ENCODE results near the gene SIAH2. TPM values are rescaled to one million over a fixed set of nuclear protein-coding genes. Genes with fewer than 3 reads are reported as not detected.

The SIAH2 gene
- total and polyA plus RNA-seq, 2 donors, result 22.4 to 24.5 TPM

- H3K4me3 ChIP-seq (ENCODE audit: low read length in 2 of 2), result no peak overlapping the region
- H3K27me3 ChIP-seq (ENCODE audit: control insufficient read depth in 2 of 2, insufficient read depth in 1 of 2, low read length in 1 of 2), result peaks cover 0 to 2% of the 10 kb centered on the region in 2 donors
- no peaks in the 10 kb centered on the region for H3K9me3 ChIP-seq (ENCODE audit: control insufficient read depth in 2 of 2, insufficient read depth in 1 of 2, low read length in 1 of 2)
- H3K27ac ChIP-seq (ENCODE audit: low read depth in 1 of 2, low read length in 1 of 2), result no peak overlapping the region
- H3K36me3 ChIP-seq (ENCODE audit: control insufficient read depth in 2 of 2, insufficient read depth in 2 of 2, low read length in 1 of 2), result no peaks in the 10 kb centered on the region
- DNase-seq (ENCODE audit: low read depth in 6 of 9, low spot score in 9 of 9), result no peak
- 94% methylated on average over 5 of the region's 5 CpGs for WGBS
- no peaks in the 10 kb centered on the region for H3K4me1 ChIP-seq (ENCODE audit: control insufficient read depth in 2 of 2, insufficient read depth in 2 of 2, low read length in 2 of 2)
Measured at GRCh38 chr3:150783920-150784746, 21.2 kb upstream of the SIAH2 start.

- whole genome bisulfite sequencing, result 98% methylated on average over 1 of the region's 1 CpG
- no peaks in the 10 kb centered on the region for H3K4me1 ChIP-seq (ENCODE audit: control insufficient read depth in 2 of 2, insufficient read depth in 2 of 2, low read length in 2 of 2)
- no peak overlapping the region for H3K27ac ChIP-seq (ENCODE audit: low read depth in 1 of 2, low read length in 1 of 2)
- H3K36me3 ChIP-seq (ENCODE audit: control insufficient read depth in 2 of 2, insufficient read depth in 2 of 2, low read length in 1 of 2), result no peaks in the 10 kb centered on the region
- H3K4me3 ChIP-seq (ENCODE audit: low read length in 2 of 2), result no peak overlapping the region
- H3K27me3 ChIP-seq (ENCODE audit: control insufficient read depth in 2 of 2, insufficient read depth in 1 of 2, low read length in 1 of 2), result peaks cover 0 to 2% of the 10 kb centered on the region in 2 donors
- no peaks in the 10 kb centered on the region for H3K9me3 ChIP-seq (ENCODE audit: control insufficient read depth in 2 of 2, insufficient read depth in 1 of 2, low read length in 1 of 2)
- DNase-seq (ENCODE audit: low read depth in 6 of 9, low spot score in 9 of 9), result no peak
Measured at GRCh38 chr3:150783316-150783715, 20.3 kb upstream of the SIAH2 start.

GRCh38 chr3:150779402-150779858, 16.5 kb upstream of the SIAH2 start:
- 96% methylated on average over 22 of the region's 22 CpGs for WGBS
- Histone ChIP-seq H3K27me3 (ENCODE audit: control insufficient read depth in 2 of 2, insufficient read depth in 1 of 2, low read length in 1 of 2) (no peaks in the 10 kb centered on the region), H3K4me3 (ENCODE audit: low read length in 2 of 2) (no peak overlapping the region), H3K36me3 (ENCODE audit: control insufficient read depth in 2 of 2, insufficient read depth in 2 of 2, low read length in 1 of 2) (no peaks in the 10 kb centered on the region), H3K9me3 (ENCODE audit: control insufficient read depth in 2 of 2, insufficient read depth in 1 of 2, low read length in 1 of 2) (peaks cover 0 to 3% of the 10 kb centered on the region in 2 donors), H3K27ac (ENCODE audit: low read depth in 1 of 2, low read length in 1 of 2) (no peak overlapping the region), H3K4me1 (ENCODE audit: control insufficient read depth in 2 of 2, insufficient read depth in 2 of 2, low read length in 2 of 2) (no peaks in the 10 kb centered on the region)
- no peak for DNase-seq (ENCODE audit: low read depth in 6 of 9, low spot score in 9 of 9)

- DNase-seq (ENCODE audit: low read depth in 6 of 9, low spot score in 9 of 9), result no peak
- 99% methylated on average over 42 of the region's 42 CpGs for WGBS
- no peak overlapping the region for H3K27ac ChIP-seq (ENCODE audit: low read depth in 1 of 2, low read length in 1 of 2)
- H3K9me3 ChIP-seq (ENCODE audit: control insufficient read depth in 2 of 2, insufficient read depth in 1 of 2, low read length in 1 of 2), result peaks cover 0 to 3% of the 10 kb centered on the region in 2 donors
- no peaks in the 10 kb centered on the region for H3K36me3 ChIP-seq (ENCODE audit: control insufficient read depth in 2 of 2, insufficient read depth in 2 of 2, low read length in 1 of 2)
- H3K4me3 ChIP-seq (ENCODE audit: low read length in 2 of 2), result no peak overlapping the region
- H3K4me1 ChIP-seq (ENCODE audit: control insufficient read depth in 2 of 2, insufficient read depth in 2 of 2, low read length in 2 of 2), result no peaks in the 10 kb centered on the region
- no peaks in the 10 kb centered on the region for H3K27me3 ChIP-seq (ENCODE audit: control insufficient read depth in 2 of 2, insufficient read depth in 1 of 2, low read length in 1 of 2)
Measured at GRCh38 chr3:150778793-150779401, 15.9 kb upstream of the SIAH2 start.

- WGBS, result over 99% methylated on average over 7 of the region's 7 CpGs
- Histone ChIP-seq H3K9me3 (ENCODE audit: control insufficient read depth in 2 of 2, insufficient read depth in 1 of 2, low read length in 1 of 2) (peaks cover 0 to 3% of the 10 kb centered on the region in 2 donors), H3K27me3 (ENCODE audit: control insufficient read depth in 2 of 2, insufficient read depth in 1 of 2, low read length in 1 of 2) (no peaks in the 10 kb centered on the region), H3K4me1 (ENCODE audit: control insufficient read depth in 2 of 2, insufficient read depth in 2 of 2, low read length in 2 of 2) (no peaks in the 10 kb centered on the region), H3K4me3 (ENCODE audit: low read length in 2 of 2) (no peak overlapping the region), H3K36me3 (ENCODE audit: control insufficient read depth in 2 of 2, insufficient read depth in 2 of 2, low read length in 1 of 2) (no peaks in the 10 kb centered on the region), H3K27ac (ENCODE audit: low read depth in 1 of 2, low read length in 1 of 2) (no peak overlapping the region)
- no peak for DNase-seq (ENCODE audit: low read depth in 6 of 9, low spot score in 9 of 9)
Measured at GRCh38 chr3:150775001-150775599, 12.1 kb upstream of the SIAH2 start.

GRCh38 chr3:150773616-150774192, 10.7 kb upstream of the SIAH2 start:
- Histone ChIP-seq H3K9me3 (ENCODE audit: control insufficient read depth in 2 of 2, insufficient read depth in 1 of 2, low read length in 1 of 2) (peaks cover 0 to 3% of the 10 kb centered on the region in 2 donors), H3K27me3 (ENCODE audit: control insufficient read depth in 2 of 2, insufficient read depth in 1 of 2, low read length in 1 of 2) (no peaks in the 10 kb centered on the region), H3K36me3 (ENCODE audit: control insufficient read depth in 2 of 2, insufficient read depth in 2 of 2, low read length in 1 of 2) (no peaks in the 10 kb centered on the region), H3K27ac (ENCODE audit: low read depth in 1 of 2, low read length in 1 of 2) (no peak overlapping the region), H3K4me1 (ENCODE audit: control insufficient read depth in 2 of 2, insufficient read depth in 2 of 2, low read length in 2 of 2) (no peaks in the 10 kb centered on the region), H3K4me3 (ENCODE audit: low read length in 2 of 2) (no peak overlapping the region)
- 99% methylated on average over 14 of the region's 14 CpGs for WGBS
- no peak for DNase-seq (ENCODE audit: low read depth in 6 of 9, low spot score in 9 of 9)

GRCh38 chr3:150771600-150771999, 8.6 kb upstream of the SIAH2 start:
- H3K36me3 ChIP-seq (ENCODE audit: control insufficient read depth in 2 of 2, insufficient read depth in 2 of 2, low read length in 1 of 2), result no peaks in the 10 kb centered on the region

GRCh38 chr3:150770681-150771080, 7.7 kb upstream of the SIAH2 start:
- Histone ChIP-seq H3K4me1 (ENCODE audit: control insufficient read depth in 2 of 2, insufficient read depth in 2 of 2, low read length in 2 of 2) (no peaks in the 10 kb centered on the region), H3K27ac (ENCODE audit: low read depth in 1 of 2, low read length in 1 of 2) (no peak overlapping the region), H3K9me3 (ENCODE audit: control insufficient read depth in 2 of 2, insufficient read depth in 1 of 2, low read length in 1 of 2) (peaks cover 0 to 3% of the 10 kb centered on the region in 2 donors), H3K36me3 (ENCODE audit: control insufficient read depth in 2 of 2, insufficient read depth in 2 of 2, low read length in 1 of 2) (no peaks in the 10 kb centered on the region), H3K4me3 (ENCODE audit: low read length in 2 of 2) (no peak overlapping the region), H3K27me3 (ENCODE audit: control insufficient read depth in 2 of 2, insufficient read depth in 1 of 2, low read length in 1 of 2) (no peaks in the 10 kb centered on the region)
- DNase-seq (ENCODE audit: low read depth in 6 of 9, low spot score in 9 of 9), result no peak
- WGBS, result 97% methylated on average over 3 of the region's 3 CpGs

More at GRCh38 chr3:150771600-150771999, 8.6 kb upstream of the SIAH2 start:
- 98% methylated on average over 2 of the region's 2 CpGs for WGBS
- peaks cover 0 to 3% of the 10 kb centered on the region in 2 donors for H3K9me3 ChIP-seq (ENCODE audit: control insufficient read depth in 2 of 2, insufficient read depth in 1 of 2, low read length in 1 of 2)
- H3K4me1 ChIP-seq (ENCODE audit: control insufficient read depth in 2 of 2, insufficient read depth in 2 of 2, low read length in 2 of 2), result no peaks in the 10 kb centered on the region
- H3K27ac ChIP-seq (ENCODE audit: low read depth in 1 of 2, low read length in 1 of 2), result no peak overlapping the region
- DNase-seq (ENCODE audit: low read depth in 6 of 9, low spot score in 9 of 9), result no peak
- H3K4me3 ChIP-seq (ENCODE audit: low read length in 2 of 2), result no peak overlapping the region
- no peaks in the 10 kb centered on the region for H3K27me3 ChIP-seq (ENCODE audit: control insufficient read depth in 2 of 2, insufficient read depth in 1 of 2, low read length in 1 of 2)

- Histone ChIP-seq H3K27ac (ENCODE audit: low read depth in 1 of 2, low read length in 1 of 2) (no peak overlapping the region), H3K9me3 (ENCODE audit: control insufficient read depth in 2 of 2, insufficient read depth in 1 of 2, low read length in 1 of 2) (no peaks in the 10 kb centered on the region), H3K4me1 (ENCODE audit: control insufficient read depth in 2 of 2, insufficient read depth in 2 of 2, low read length in 2 of 2) (peaks cover 0 to 10% of the 10 kb centered on the region in 2 donors), H3K36me3 (ENCODE audit: control insufficient read depth in 2 of 2, insufficient read depth in 2 of 2, low read length in 1 of 2) (no peaks in the 10 kb centered on the region), H3K27me3 (ENCODE audit: control insufficient read depth in 2 of 2, insufficient read depth in 1 of 2, low read length in 1 of 2) (no peaks in the 10 kb centered on the region), H3K4me3 (ENCODE audit: low read length in 2 of 2) (no peak overlapping the region)
- DNase-seq (ENCODE audit: low read depth in 6 of 9, low spot score in 9 of 9), result no peak
- over 99% methylated on average over 3 of the region's 3 CpGs for WGBS
Measured at GRCh38 chr3:150766742-150767141, 3.8 kb upstream of the SIAH2 start.
